ENCODE measurements around the gene PTPRT.

The PTPRT gene

GRCh38 chr20:42609618-42610017 is 580.1 kb downstream of the PTPRT start:
- no peaks in the 10 kb centered on the region for H3K79me2 ChIP-seq (ENCODE audit: control insufficient read depth, insufficient read depth, low read length, unreplicated experiment)
- H3K27me3 ChIP-seq (ENCODE audit: insufficient read depth, low read length) = no peaks in the 10 kb centered on the region
- H3K27ac ChIP-seq (ENCODE audit: low read depth, low read length) = no peak overlapping the region
- no peak overlapping the region for H2AFZ ChIP-seq (ENCODE audit: low read length, unreplicated experiment)
- no peaks in the 10 kb centered on the region for H3K36me3 ChIP-seq (ENCODE audit: insufficient read depth, low read length)
- H3K4me3 ChIP-seq (ENCODE audit: low read depth, low read length) = no peak overlapping the region
- H3K4me1 ChIP-seq (ENCODE audit: control insufficient read depth, insufficient read depth, low read length, unreplicated experiment) = no peaks in the 10 kb centered on the region

GRCh38 chr20:42604998-42605956 is 584.4 kb downstream of the PTPRT start:
- Histone ChIP-seq H3K27me3 (ENCODE audit: insufficient read depth, low read length) (no peaks in the 10 kb centered on the region), H3K4me3 (ENCODE audit: low read depth, low read length) (no peak overlapping the region), H3K4me1 (ENCODE audit: control insufficient read depth, insufficient read depth, low read length, unreplicated experiment) (no peaks in the 10 kb centered on the region), H3K27ac (ENCODE audit: low read depth, low read length) (no peak overlapping the region), H3K36me3 (ENCODE audit: insufficient read depth, low read length) (no peaks in the 10 kb centered on the region), H3K79me2 (ENCODE audit: control insufficient read depth, insufficient read depth, low read length, unreplicated experiment) (no peaks in the 10 kb centered on the region), H2AFZ (ENCODE audit: low read length, unreplicated experiment) (no peak overlapping the region)

DNA sequence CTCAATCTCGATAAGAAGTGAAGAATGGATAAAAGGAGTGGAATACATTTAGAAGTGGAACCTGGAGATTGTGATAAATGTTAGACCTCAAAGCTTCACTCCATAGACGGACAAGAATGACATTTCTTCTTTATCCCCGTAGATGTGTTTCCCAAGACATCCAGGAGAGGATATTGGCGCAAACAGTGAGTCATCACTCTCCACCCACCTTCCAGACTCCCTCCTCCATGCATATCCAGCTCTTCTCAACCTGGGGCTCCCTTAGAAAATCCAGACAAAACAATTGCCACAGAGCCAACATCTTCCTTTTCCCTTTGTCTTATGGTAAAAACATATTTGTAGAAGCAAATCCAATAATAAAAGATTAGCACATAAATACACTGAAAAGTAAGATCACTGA is 586.1 kb downstream of the PTPRT start:
- Histone ChIP-seq H3K4me3 (ENCODE audit: low read depth, low read length) (no peak overlapping the region), H3K4me1 (ENCODE audit: control insufficient read depth, insufficient read depth, low read length, unreplicated experiment) (no peaks in the 10 kb centered on the region), H3K27ac (ENCODE audit: low read depth, low read length) (no peak overlapping the region), H2AFZ (ENCODE audit: low read length, unreplicated experiment) (no peak overlapping the region), H3K36me3 (ENCODE audit: insufficient read depth, low read length) (no peaks in the 10 kb centered on the region), H3K79me2 (ENCODE audit: control insufficient read depth, insufficient read depth, low read length, unreplicated experiment) (no peaks in the 10 kb centered on the region), H3K27me3 (ENCODE audit: insufficient read depth, low read length) (no peaks in the 10 kb centered on the region)

GRCh38 chr20:42598581-42598980 is 591.1 kb downstream of the PTPRT start:
- H3K27ac ChIP-seq (ENCODE audit: low read depth, low read length) = no peak overlapping the region
- H3K79me2 ChIP-seq (ENCODE audit: control insufficient read depth, insufficient read depth, low read length, unreplicated experiment) = no peaks in the 10 kb centered on the region
- no peak overlapping the region for H3K4me3 ChIP-seq (ENCODE audit: low read depth, low read length)
- H3K4me1 ChIP-seq (ENCODE audit: control insufficient read depth, insufficient read depth, low read length, unreplicated experiment) = no peaks in the 10 kb centered on the region
- no peaks in the 10 kb centered on the region for H3K27me3 ChIP-seq (ENCODE audit: insufficient read depth, low read length)
- H2AFZ ChIP-seq (ENCODE audit: low read length, unreplicated experiment) = no peak overlapping the region
- H3K36me3 ChIP-seq (ENCODE audit: insufficient read depth, low read length) = no peaks in the 10 kb centered on the region

- Histone ChIP-seq H2AFZ (ENCODE audit: low read length, unreplicated experiment) (no peak overlapping the region), H3K36me3 (ENCODE audit: insufficient read depth, low read length) (no peaks in the 10 kb centered on the region), H3K27ac (ENCODE audit: low read depth, low read length) (no peak overlapping the region), H3K79me2 (ENCODE audit: control insufficient read depth, insufficient read depth, low read length, unreplicated experiment) (no peaks in the 10 kb centered on the region), H3K27me3 (ENCODE audit: insufficient read depth, low read length) (no peaks in the 10 kb centered on the region), H3K4me3 (ENCODE audit: low read depth, low read length) (no peak overlapping the region), H3K4me1 (ENCODE audit: control insufficient read depth, insufficient read depth, low read length, unreplicated experiment) (no peaks in the 10 kb centered on the region)
Observed at GRCh38 chr20:42595625-42596024, 594.1 kb downstream of the PTPRT start.

GRCh38 chr20:42594659-42595058 is 595.0 kb downstream of the PTPRT start:
- Histone ChIP-seq H3K27ac (ENCODE audit: low read depth, low read length) (no peak overlapping the region), H3K27me3 (ENCODE audit: insufficient read depth, low read length) (no peaks in the 10 kb centered on the region), H3K4me1 (ENCODE audit: control insufficient read depth, insufficient read depth, low read length, unreplicated experiment) (no peaks in the 10 kb centered on the region), H2AFZ (ENCODE audit: low read length, unreplicated experiment) (no peak overlapping the region), H3K4me3 (ENCODE audit: low read depth, low read length) (no peak overlapping the region), H3K36me3 (ENCODE audit: insufficient read depth, low read length) (no peaks in the 10 kb centered on the region), H3K79me2 (ENCODE audit: control insufficient read depth, insufficient read depth, low read length, unreplicated experiment) (no peaks in the 10 kb centered on the region)

- no peak overlapping the region for H3K27ac ChIP-seq (ENCODE audit: low read depth, low read length)
- H3K79me2 ChIP-seq (ENCODE audit: control insufficient read depth, insufficient read depth, low read length, unreplicated experiment) = no peaks in the 10 kb centered on the region
- no peak overlapping the region for H2AFZ ChIP-seq (ENCODE audit: low read length, unreplicated experiment)
- no peak overlapping the region for H3K4me3 ChIP-seq (ENCODE audit: low read depth, low read length)
- H3K4me1 ChIP-seq (ENCODE audit: control insufficient read depth, insufficient read depth, low read length, unreplicated experiment) = no peaks in the 10 kb centered on the region
- H3K36me3 ChIP-seq (ENCODE audit: insufficient read depth, low read length) = no peaks in the 10 kb centered on the region
- H3K27me3 ChIP-seq (ENCODE audit: insufficient read depth, low read length) = no peaks in the 10 kb centered on the region
Observed at GRCh38 chr20:42594011-42594410, 595.7 kb downstream of the PTPRT start.

- H3K4me1 ChIP-seq (ENCODE audit: control insufficient read depth, insufficient read depth, low read length, unreplicated experiment) = no peaks in the 10 kb centered on the region
- no peak overlapping the region for H3K27ac ChIP-seq (ENCODE audit: low read depth, low read length)
- no peaks in the 10 kb centered on the region for H3K79me2 ChIP-seq (ENCODE audit: control insufficient read depth, insufficient read depth, low read length, unreplicated experiment)
- H3K36me3 ChIP-seq (ENCODE audit: insufficient read depth, low read length) = no peaks in the 10 kb centered on the region
- no peak overlapping the region for H3K4me3 ChIP-seq (ENCODE audit: low read depth, low read length)
- no peaks in the 10 kb centered on the region for H3K27me3 ChIP-seq (ENCODE audit: insufficient read depth, low read length)
- no peak overlapping the region for H2AFZ ChIP-seq (ENCODE audit: low read length, unreplicated experiment)
Observed at GRCh38 chr20:42589976-42590639, 599.6 kb downstream of the PTPRT start.

GRCh38 chr20:42588847-42589246 is 600.9 kb downstream of the PTPRT start:
- Histone ChIP-seq H2AFZ (ENCODE audit: low read length, unreplicated experiment) (no peak overlapping the region), H3K79me2 (ENCODE audit: control insufficient read depth, insufficient read depth, low read length, unreplicated experiment) (no peaks in the 10 kb centered on the region), H3K4me3 (ENCODE audit: low read depth, low read length) (no peak overlapping the region), H3K27ac (ENCODE audit: low read depth, low read length) (no peak overlapping the region), H3K4me1 (ENCODE audit: control insufficient read depth, insufficient read depth, low read length, unreplicated experiment) (no peaks in the 10 kb centered on the region), H3K36me3 (ENCODE audit: insufficient read depth, low read length) (no peaks in the 10 kb centered on the region), H3K27me3 (ENCODE audit: insufficient read depth, low read length) (no peaks in the 10 kb centered on the region)

- Histone ChIP-seq H3K36me3 (ENCODE audit: insufficient read depth, low read length) (no peaks in the 10 kb centered on the region), H3K4me1 (ENCODE audit: control insufficient read depth, insufficient read depth, low read length, unreplicated experiment) (no peaks in the 10 kb centered on the region), H3K4me3 (ENCODE audit: low read depth, low read length) (no peak overlapping the region), H3K27ac (ENCODE audit: low read depth, low read length) (no peak overlapping the region), H2AFZ (ENCODE audit: low read length, unreplicated experiment) (no peak overlapping the region), H3K27me3 (ENCODE audit: insufficient read depth, low read length) (no peaks in the 10 kb centered on the region), H3K79me2 (ENCODE audit: control insufficient read depth, insufficient read depth, low read length, unreplicated experiment) (no peaks in the 10 kb centered on the region)
Observed at GRCh38 chr20:42587427-42587826, 602.3 kb downstream of the PTPRT start.

- no peaks in the 10 kb centered on the region for H3K36me3 ChIP-seq (ENCODE audit: insufficient read depth, low read length)
Observed at GRCh38 chr20:42581311-42581710, 608.4 kb downstream of the PTPRT start.

More at GRCh38 chr20:42581311-42581710, 608.4 kb downstream of the PTPRT start:
- H2AFZ ChIP-seq (ENCODE audit: low read length, unreplicated experiment) = no peak overlapping the region
- no peak overlapping the region for H3K27ac ChIP-seq (ENCODE audit: low read depth, low read length)
- H3K4me3 ChIP-seq (ENCODE audit: low read depth, low read length) = no peak overlapping the region
- no peaks in the 10 kb centered on the region for H3K27me3 ChIP-seq (ENCODE audit: insufficient read depth, low read length)
- H3K4me1 ChIP-seq (ENCODE audit: control insufficient read depth, insufficient read depth, low read length, unreplicated experiment) = no peaks in the 10 kb centered on the region
- no peaks in the 10 kb centered on the region for H3K79me2 ChIP-seq (ENCODE audit: control insufficient read depth, insufficient read depth, low read length, unreplicated experiment)
